Lower leg skin (tissue), 3 donors: ENCODE measurements around the gene DPYSL5.

Experiments
- POLR2A ChIP-seq, 2 donors: fragments of 450-650 bp; IDR thresholded peaks; one replicate each; pipeline ENCODE4 v1.6.1; 2016 to 2017; ENCODE audit warnings: antibody characterized with exemption in 2 of 2, mild to moderate bottlenecking in 1 of 2, moderate library complexity in 1 of 2
- TF ChIP-seq, protein P1 (sequence below), 3 donors: fragments of 450-650 bp; IDR thresholded peaks; one replicate each; pipeline ENCODE4 v1.5.1; 2016; ENCODE audit warnings: antibody characterized with exemption in 3 of 3, mild to moderate bottlenecking in 3 of 3, moderate library complexity in 2 of 3

DNA sequence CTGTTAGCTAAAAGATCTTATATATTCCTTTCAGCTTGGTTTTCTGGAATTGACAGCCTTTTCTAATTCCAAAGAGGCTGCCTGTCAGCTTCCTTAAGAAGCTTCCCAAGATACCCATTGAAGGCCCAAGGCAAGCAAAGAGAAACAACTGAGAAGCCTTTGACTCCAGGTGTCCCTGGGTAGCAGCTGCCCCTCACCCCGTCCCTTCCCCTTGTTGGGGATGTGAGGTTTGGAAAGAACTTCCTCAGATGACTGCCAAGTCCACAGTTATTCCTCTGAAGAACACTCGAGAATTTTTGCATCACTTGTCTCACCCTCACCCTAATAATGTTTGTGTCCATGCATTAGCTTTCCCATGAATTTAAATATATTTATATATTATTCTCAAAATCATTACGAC is 135.8 kb downstream of the DPYSL5 start:
- TF ChIP-seq, protein P1, sequence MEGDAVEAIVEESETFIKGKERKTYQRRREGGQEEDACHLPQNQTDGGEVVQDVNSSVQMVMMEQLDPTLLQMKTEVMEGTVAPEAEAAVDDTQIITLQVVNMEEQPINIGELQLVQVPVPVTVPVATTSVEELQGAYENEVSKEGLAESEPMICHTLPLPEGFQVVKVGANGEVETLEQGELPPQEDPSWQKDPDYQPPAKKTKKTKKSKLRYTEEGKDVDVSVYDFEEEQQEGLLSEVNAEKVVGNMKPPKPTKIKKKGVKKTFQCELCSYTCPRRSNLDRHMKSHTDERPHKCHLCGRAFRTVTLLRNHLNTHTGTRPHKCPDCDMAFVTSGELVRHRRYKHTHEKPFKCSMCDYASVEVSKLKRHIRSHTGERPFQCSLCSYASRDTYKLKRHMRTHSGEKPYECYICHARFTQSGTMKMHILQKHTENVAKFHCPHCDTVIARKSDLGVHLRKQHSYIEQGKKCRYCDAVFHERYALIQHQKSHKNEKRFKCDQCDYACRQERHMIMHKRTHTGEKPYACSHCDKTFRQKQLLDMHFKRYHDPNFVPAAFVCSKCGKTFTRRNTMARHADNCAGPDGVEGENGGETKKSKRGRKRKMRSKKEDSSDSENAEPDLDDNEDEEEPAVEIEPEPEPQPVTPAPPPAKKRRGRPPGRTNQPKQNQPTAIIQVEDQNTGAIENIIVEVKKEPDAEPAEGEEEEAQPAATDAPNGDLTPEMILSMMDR (IDR thresholded peaks at IDR 0.05), result no peak
- no peak for TF ChIP-seq POLR2A (IDR thresholded peaks at IDR 0.05)
